SU-DHL-6 (cell line): ENCODE results near the gene AK6.

Experiments
- CTCF ChIP-seq: fragments of 200-600 bp; sonication (generic); IDR thresholded peaks from one replicate; pipeline ENCODE4 v1.5.1; 2017; ENCODE audit warnings: antibody characterized with exemption, mild to moderate bottlenecking, low read length, moderate library complexity; ENCODE audit not compliant: insufficient read depth, poor library complexity, severe bottlenecking
- EZH2phosphoT487 ChIP-seq: fragments of 200-600 bp; sonication (generic), shearing (Covaris generic); conservative IDR thresholded peaks from 2 replicates; pipeline ENCODE4 v1.6.1; 2018; ENCODE audit warnings: mild to moderate bottlenecking, antibody characterized with exemption, low read length, moderate library complexity, mixed read lengths

- TF ChIP-seq CTCF, result no peak
- no peak for TF ChIP-seq EZH2phosphoT487
Measured at GRCh38 chr5:69369340-69370121, at the start of gene AK6, which contains the start of the genes RAD17 and TAF9.
